Thyroid gland (tissue), 4 donors: Measurements from ENCODE around the gene FBXW5.

ENCODE experiments used
- CTCF ChIP-seq, 6 experiments: fragments of 200-600 bp in 3 of 6; fragments of 450-650 bp in 3 of 6; sonication (generic) in 3 of 6; IDR thresholded peaks; one replicate each; pipeline ENCODE4 v1.5.1; 2016 to 2019; ENCODE audit warnings: antibody characterized with exemption in 6 of 6, mild to moderate bottlenecking in 2 of 6, inconsistent platforms in 1 of 6, moderate library complexity in 1 of 6
- POLR2A ChIP-seq, 2 donors: fragments of 450-650 bp; IDR thresholded peaks; one replicate each; pipeline ENCODE4 v1.6.1; 2017; ENCODE audit warnings: antibody characterized with exemption in 2 of 2, mild to moderate bottlenecking in 2 of 2, moderate library complexity in 1 of 2

- peak in 1 of 6 experiments; percentile 12 for TF ChIP-seq CTCF (IDR thresholded peaks at IDR 0.05)
- TF ChIP-seq POLR2A (IDR thresholded peaks at IDR 0.05), result peak in 1 of 2 donors; percentile 53
Measured at GRCh38 chr9:136991993-136992818, 47.7 kb upstream of the FBXW5 start, which contains the start of gene PAXX.
